Cardiac fibroblast (primary cell): ENCODE measurements around the gene NME5.
"Not testable (repeated sequence)": the region's sequence is repeated elsewhere in the genome, so short reads cannot be mapped to it uniquely, and the experiment has no call there.

ENCODE experiments used
- DNase-seq, 2 donors: peaks; one replicate each; pipeline versions ENCODE4 v3.0.0 to v3.0.0-alpha.2; 2010; ENCODE audit warnings: low read depth in 2 of 2
- H3K4me3 ChIP-seq, 2 donors: replicated peaks in 1 of 2; 1 replicate in 1 of 2; 2 replicates in 1 of 2; pipeline ENCODE4 v1.5.1; 2011; ENCODE audit warnings: low read depth in 2 of 2, low read length in 2 of 2, mild to moderate bottlenecking in 2 of 2, moderate library complexity in 1 of 2
- TF ChIP-seq, protein P1 (sequence below): IDR thresholded peaks from one replicate; pipeline ENCODE4 v1.5.1; 2011; ENCODE audit warnings: low read depth, mild to moderate bottlenecking, low read length, inconsistent platforms

NME5 gene

DNA sequence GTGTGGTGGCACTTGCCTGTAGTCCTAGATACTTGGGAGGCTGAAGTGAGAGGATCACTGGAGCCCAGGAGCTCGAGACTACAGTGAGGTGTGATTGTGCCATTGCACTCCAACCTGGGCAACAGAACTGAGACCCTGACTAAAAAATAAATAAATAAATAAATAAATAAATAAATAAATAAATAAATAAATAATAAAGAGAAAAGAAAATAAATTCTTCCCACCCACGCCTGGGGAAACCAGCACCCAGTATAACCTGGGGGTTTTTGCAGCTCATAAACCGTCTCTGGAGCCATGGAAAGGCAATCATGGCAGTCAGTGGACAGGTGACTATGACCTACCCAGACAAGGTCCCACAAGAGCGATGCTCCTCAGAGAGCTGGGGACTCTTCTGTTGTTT lies 47.5 kb downstream of the NME5 start:
- DNase-seq: no peak
- H3K4me3 ChIP-seq: no peak overlapping the region
- TF ChIP-seq, protein P1, sequence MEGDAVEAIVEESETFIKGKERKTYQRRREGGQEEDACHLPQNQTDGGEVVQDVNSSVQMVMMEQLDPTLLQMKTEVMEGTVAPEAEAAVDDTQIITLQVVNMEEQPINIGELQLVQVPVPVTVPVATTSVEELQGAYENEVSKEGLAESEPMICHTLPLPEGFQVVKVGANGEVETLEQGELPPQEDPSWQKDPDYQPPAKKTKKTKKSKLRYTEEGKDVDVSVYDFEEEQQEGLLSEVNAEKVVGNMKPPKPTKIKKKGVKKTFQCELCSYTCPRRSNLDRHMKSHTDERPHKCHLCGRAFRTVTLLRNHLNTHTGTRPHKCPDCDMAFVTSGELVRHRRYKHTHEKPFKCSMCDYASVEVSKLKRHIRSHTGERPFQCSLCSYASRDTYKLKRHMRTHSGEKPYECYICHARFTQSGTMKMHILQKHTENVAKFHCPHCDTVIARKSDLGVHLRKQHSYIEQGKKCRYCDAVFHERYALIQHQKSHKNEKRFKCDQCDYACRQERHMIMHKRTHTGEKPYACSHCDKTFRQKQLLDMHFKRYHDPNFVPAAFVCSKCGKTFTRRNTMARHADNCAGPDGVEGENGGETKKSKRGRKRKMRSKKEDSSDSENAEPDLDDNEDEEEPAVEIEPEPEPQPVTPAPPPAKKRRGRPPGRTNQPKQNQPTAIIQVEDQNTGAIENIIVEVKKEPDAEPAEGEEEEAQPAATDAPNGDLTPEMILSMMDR: no peak

DNA sequence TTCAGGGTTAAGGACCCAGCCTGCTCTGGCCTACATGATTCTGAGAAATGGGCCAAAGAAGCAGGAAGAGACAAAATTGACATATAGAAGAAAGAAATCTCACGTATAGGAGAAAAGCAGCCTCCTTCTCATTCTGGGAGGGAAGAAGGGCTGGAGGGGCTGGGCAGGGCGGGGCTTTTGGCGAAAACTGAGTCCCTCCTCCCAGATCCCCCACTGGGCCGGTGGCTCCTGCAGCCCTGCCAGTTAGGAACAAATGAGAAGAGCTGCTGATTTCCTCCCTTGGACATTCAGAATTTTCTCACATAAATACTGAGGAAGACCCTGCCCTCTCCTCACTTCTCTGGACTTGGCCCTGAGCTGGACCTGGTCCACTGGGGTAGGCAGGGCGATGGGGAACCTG lies 55.5 kb downstream of the NME5 start, which contains the start of gene WNT8A:
WNT8A (plus strand) TSS at position 332 of the 400 bp plus-strand sequence. CDS start 95 bp downstream, outside the sequence.
- H3K4me3 ChIP-seq: no peak within 1 kb of the TSS
- DNase-seq: no peak
- TF ChIP-seq, protein P1: no peak

DNA sequence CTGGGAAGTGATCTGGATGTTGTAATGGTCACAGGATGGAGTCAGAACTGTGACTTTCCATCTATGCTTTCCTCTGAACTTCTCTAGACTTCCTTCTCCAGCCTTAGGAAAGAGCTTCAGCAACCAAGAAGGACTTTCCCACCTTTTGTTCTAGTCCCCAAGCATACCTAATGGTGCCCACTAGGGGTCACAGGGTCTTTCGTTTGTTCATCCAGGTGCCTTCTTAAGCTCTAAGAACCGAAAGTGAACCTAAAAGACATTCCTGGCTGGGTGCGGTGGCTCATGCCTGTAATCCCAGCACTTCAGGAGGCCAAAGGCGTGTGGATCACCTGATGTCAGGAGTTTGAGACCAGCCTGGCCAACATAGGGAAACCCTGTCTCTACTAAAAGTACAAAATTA lies 57.2 kb downstream of the NME5 start:
- TF ChIP-seq, protein P1: peak; percentile 2
- no peak overlapping the region for H3K4me3 ChIP-seq
- DNase-seq: no peak

DNA sequence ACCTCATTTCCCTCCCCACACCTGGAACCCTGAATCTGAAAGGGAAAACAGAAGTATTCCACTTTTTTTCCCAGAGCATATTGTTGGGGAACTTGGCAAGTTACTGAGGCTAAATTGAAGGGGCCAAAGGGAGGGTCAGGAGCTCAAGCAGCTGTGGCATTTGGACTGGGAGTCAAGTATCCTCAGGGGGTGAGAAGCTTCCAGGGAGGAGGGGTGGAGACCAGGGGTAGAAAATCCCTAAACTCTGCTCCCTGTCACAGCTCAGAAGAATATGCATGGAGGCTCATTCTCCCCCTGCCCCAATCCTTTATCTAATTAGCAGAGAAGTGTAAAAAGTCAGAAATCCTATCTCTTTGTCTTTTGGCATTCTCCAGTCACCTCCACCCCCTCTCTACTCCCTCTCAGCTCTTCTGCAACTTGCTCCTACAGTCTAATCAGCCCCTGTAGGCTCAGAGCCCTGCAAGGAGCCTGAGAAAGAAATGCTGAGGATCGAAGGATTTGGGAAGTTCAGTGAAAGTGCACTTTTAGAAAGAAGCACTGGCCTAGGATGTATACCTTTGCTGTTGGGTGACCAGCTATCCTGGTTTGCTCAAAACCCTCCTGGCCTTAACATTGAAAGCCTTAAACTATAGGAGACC lies 61.1 kb downstream of the NME5 start:
- H3K4me3 ChIP-seq: no peak overlapping the region
- TF ChIP-seq, protein P1: no peak
- DNase-seq: no peak

DNA sequence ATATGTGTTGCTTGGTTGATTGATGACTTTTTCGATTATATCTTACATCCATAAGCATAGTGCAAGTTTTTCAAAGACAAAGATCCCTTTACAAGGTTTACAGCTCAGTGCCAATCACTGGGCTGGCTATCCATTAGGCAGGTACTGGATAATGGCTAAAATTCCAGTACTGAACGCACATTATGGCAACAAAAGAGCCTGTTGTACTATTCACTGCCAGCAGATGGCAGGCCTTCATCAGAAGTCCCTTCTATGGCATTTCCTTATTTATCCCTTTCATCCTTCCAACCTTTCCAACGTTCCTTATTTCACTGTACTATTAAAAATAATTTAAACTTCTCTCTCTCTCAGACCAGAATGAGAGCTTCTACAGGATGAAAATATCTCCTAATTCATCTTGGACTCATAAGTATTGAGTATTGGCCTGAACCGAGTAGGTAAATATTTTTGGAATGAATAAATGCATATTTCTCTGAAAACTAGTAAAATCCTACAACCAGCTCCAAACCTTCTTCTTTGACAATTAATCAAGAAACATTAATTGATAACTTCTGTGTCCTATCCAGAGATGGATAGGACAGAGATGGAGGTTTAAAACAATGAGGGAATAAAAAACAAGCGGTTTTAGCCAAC lies 62.0 kb downstream of the NME5 start:
- no peak overlapping the region for H3K4me3 ChIP-seq
- peak; percentile 79 for DNase-seq
- TF ChIP-seq, protein P1: peak; percentile 80

DNA sequence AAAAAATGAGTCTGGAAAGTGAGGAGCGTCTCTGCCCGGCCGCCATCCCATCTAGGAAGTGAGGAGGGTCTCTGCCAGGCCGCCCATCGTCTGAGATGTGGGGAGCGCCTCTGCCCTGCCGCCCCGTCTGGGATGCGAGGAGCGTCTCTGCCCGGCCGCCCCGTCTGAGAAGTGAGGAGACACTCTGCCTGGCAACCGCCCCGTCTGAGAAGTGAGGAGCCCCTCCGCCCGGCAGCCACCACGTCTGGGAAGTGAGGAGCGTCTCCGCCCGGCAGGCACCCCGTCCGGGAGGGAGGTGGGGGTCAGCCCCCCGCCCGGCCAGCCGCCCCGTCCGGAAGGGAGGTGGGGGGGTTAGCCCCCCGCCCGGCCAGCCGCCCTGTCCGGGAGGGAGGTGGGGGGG lies 69.2 kb downstream of the NME5 start:
- H3K4me3 ChIP-seq, DNase-seq: not testable (repeated sequence)

DNA sequence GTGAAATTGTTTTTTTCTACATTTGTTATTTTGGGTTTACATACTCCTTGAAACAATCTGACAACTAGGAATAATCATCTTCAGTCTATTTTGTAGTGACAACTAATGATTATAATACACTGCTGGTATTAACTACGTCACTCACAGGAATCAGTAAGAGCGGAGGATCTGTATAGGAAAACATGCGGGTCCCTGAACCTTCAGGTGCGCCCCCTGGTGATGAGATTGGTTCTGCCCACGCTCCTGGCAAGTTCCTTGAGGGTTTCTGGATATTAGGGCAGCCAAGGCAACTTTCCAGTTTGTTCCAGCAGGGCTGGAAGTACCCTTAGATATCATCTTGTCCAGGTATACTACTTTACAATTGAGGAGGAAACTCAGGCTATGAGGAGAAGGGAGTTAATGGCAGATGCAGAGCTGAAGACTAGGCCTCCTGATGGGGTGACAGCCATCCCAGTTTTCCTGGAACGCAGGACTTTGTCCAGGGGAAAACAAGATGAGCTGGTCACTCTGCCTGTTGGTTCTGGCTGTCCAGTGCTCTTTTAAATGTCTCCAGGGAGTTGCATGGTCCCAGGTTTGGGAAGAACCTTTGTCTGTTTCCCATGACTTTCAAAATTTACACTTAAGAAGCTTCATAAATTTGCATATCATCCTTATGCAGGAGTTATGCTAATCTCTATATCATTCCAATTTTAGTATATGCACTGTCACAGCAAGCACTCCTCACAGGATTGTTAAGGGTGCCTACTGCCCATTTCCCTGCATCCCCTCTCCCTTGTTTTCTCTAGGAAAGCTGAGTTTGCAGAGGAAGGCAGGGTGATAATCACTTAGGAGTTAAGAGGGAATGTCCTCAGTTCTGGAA lies 70.3 kb downstream of the NME5 start:
- no peak overlapping the region for H3K4me3 ChIP-seq
- peak; percentile 87 to 89 for DNase-seq
- TF ChIP-seq, protein P1: peak; percentile 76
